Cardiac fibroblast (primary cell): ENCODE results near the gene INSL3.

Experiments used
- DNase-seq, 2 donors: peaks; one replicate each; pipeline versions ENCODE4 v3.0.0 to v3.0.0-alpha.2; 2010; ENCODE audit warnings: low read depth in 2 of 2
- H3K4me3 ChIP-seq, 2 donors: replicated peaks in 1 of 2; 1 replicate in 1 of 2; 2 replicates in 1 of 2; pipeline ENCODE4 v1.5.1; 2011; ENCODE audit warnings: low read depth in 2 of 2, low read length in 2 of 2, mild to moderate bottlenecking in 2 of 2, moderate library complexity in 1 of 2
- TF ChIP-seq, protein P1 (sequence below): IDR thresholded peaks from one replicate; pipeline ENCODE4 v1.5.1; 2011; ENCODE audit warnings: low read depth, mild to moderate bottlenecking, low read length, inconsistent platforms

Gene INSL3

DNA sequence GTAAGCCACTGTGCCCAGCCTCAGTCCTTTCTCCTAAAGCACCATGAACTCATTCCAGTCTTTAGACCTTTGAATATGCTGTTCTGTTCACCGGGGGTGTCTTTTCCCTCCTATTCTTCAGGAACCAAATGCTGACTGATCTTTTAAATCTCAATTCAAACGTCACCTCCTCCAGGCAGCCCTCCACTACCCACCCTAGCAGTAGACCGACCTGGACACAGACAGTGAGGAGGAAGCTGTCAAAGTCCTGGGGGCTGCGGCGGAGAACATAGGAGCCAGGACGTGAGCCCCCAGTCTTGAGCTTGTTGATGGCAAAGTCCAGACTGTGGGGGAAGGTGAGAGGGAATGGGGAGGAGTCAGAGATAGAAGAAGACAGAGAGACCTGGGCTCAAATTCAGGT is 18.7 kb upstream of the INSL3 start:
- no peak overlapping the region for H3K4me3 ChIP-seq
- TF ChIP-seq, protein P1, sequence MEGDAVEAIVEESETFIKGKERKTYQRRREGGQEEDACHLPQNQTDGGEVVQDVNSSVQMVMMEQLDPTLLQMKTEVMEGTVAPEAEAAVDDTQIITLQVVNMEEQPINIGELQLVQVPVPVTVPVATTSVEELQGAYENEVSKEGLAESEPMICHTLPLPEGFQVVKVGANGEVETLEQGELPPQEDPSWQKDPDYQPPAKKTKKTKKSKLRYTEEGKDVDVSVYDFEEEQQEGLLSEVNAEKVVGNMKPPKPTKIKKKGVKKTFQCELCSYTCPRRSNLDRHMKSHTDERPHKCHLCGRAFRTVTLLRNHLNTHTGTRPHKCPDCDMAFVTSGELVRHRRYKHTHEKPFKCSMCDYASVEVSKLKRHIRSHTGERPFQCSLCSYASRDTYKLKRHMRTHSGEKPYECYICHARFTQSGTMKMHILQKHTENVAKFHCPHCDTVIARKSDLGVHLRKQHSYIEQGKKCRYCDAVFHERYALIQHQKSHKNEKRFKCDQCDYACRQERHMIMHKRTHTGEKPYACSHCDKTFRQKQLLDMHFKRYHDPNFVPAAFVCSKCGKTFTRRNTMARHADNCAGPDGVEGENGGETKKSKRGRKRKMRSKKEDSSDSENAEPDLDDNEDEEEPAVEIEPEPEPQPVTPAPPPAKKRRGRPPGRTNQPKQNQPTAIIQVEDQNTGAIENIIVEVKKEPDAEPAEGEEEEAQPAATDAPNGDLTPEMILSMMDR = no peak

DNA sequence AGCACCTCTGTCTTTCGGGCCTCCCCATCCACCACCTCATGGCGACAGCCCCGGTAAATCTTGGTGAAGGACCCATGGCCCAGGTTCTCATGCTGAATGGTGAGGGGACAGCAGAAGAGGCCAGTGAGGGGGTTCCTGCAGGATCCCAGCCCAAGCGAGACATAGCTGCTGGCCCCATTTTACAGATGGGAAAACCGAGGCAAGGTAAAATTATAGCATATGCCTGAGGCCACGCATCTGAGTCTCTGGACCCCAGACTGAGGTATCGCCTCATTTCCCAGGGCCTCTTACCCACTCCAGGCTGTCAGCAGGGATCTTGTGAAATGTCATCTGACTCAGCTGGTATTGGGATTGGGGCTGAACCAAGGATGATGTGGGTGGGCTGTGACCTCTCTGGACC is 16.7 kb upstream of the INSL3 start:
- no peak overlapping the region for H3K4me3 ChIP-seq
- TF ChIP-seq, protein P1 = no peak
- no peak for DNase-seq

More for the DNA sequence above, 18.7 kb upstream of the INSL3 start:
- DNase-seq = no peak

DNA sequence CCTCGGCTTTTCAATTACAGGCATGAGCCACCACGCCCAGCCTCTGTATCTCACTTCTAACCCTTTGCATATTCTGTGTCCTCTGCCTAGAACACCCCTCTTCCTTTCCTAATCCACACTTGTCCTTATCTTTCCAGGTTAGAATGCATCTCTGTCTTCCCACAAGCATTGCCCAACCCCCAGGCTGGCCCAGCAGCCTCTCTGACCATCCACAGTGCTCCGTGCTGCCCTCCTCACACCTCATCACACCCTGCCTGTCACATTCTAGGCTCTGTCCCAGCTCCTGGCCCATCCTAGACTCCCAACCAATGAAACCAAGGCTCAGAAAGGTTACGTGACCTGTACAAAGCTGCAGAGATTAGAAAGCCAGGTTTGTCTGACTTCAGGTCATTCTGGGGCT is 15.2 kb upstream of the INSL3 start:
- TF ChIP-seq, protein P1 = no peak
- H3K4me3 ChIP-seq = no peak overlapping the region
- no peak for DNase-seq

DNA sequence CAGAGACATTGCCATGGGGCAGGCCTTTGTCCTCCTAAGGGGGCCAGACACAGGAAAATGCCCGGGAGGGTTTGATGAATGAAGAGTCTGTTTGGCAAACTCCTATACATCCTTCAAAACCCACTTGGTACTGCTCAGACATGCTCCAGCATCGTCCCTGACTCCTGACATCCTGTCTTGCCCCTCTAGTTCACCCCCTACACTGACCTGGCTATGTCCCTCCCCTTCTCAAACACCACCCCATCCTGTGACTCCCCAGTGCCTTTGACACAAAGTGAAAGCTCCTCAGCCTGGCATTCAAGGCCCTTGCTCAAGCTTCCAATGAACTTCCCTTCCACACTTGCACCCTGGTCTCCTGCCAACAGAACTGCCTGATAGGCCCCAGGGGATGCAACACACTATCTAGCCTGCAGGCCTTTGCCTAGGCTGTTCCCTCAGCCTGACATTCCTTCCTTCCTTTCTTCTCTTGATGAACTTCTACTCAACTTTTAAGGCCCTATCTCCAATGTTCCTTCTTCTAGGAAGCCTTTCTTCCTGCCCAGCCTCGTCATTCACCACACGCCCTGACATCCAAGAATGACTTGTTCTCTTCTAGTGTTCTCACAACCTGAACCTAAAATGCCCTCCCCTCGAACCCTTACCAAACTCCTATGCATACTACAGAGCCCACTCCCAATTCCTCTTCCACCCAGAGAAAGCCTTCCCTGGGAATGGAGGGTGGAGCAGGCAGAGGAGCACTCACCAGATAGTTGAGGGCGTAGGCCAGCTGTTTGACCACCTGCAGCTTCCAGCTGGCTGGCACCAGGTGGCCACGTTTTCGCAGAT is 14.1 kb upstream of the INSL3 start:
- DNase-seq = peak; percentile 16 to 67
- TF ChIP-seq, protein P1 = no peak
- H3K4me3 ChIP-seq = no peak overlapping the region

DNA sequence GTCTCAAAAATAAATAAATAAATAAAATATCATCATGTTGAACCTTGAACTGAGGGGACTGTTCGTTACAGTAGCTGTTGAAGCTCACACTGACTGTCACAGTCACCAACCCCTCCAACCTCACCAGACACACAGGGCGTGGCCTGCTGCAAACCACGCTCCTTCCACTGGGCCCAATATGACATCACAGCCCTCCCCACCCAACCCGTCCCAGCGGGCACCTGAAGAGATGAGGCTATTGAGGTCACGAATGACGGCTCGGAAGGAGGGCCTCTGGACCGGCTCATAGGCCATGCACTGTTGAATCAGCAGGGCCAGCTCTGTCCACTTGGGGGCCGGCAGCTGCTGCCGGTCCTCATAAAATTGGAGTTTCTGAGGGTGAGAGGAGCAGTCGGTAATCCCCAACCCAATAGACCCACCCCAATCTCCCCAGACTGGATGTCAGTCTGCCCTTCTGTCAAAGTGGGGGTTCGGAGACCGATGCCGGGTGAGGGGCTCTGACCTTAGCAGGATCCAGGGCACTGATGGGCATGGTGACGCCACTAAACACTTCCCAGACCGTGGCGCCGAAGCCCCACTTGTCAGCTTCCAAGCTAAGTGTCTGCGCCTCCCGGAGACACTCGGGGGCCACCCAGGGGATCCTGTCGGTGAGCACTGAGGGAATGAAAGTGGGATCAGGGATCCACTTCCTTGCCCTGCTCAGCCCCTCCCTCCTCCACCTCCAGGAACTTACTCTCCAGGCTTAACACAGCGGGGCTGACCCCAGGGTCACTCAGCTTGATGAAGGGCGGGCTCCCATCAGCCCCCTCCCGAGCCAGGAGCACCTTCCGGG is 13.2 kb upstream of the INSL3 start:
- no peak for DNase-seq
- H3K4me3 ChIP-seq = no peak overlapping the region
- TF ChIP-seq, protein P1 = no peak

DNA sequence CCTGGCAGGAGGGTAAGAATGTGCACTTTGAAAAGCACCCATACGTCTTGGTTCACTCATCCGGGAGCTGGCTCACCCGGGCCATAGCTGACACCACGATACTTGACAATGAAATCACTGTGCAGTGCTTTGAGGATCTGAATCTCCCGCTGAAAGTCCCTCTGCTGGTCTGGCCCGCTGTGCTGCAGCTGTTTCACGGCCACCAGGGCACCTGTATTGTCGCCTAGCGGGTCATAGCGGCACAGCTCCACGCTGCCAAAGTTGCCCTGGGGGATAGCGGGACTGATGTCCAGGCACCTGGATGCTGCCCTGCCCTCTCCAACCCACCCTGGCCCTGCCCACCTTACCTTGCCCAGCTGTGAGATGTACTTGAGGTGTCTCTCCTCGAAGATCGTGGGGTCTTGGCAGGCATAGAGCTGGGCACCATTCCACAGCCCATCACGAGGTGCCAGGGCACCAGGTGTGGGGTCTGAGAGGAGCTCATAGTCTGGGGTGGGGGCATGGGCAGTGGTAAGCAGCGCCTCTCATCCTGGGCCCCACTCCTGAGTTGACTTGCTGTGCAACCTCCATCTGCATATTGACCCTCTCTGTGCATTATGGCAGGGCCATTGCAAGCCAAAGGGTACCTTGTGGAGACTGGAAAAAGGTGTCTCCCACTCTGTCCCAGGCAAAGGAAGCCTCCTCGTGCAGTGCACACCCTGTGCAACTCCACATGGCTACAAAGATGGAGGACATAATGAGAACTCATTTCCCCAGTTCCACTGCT is 11.3 kb upstream of the INSL3 start:
- DNase-seq = no peak
- no peak overlapping the region for H3K4me3 ChIP-seq
- TF ChIP-seq, protein P1 = no peak
